K562 (cell line): Measurements from ENCODE around the gene IFNGR2. TPM values are rescaled to one million over a fixed set of nuclear protein-coding genes. Genes with fewer than 3 reads are reported as not detected.

Source experiments
- ATAC-seq: fragments of 200-7000 bp; cut with Tn5 transposase; 3 replicates; pipeline ENCODE4 v1.9.1; 2020; ENCODE audit warnings: moderate library complexity
- BruUV-seq: library from RNA; stranded (reverse); fragments of 400-500 nt; replicated peaks from 2 replicates; lab custom pipeline; 2021; lab: Mats Ljungman, UMichigan
- CTCF ChIA-PET: fragments of 300-600 bp; formaldehyde crosslinking; extraction: SDS; loops from one replicate; lab custom pipeline; 2021; ENCODE audit warnings: low intra/inter-chr PET ratio; lab: Yijun Ruan, JAX
- POLR2A ChIA-PET: fragments of 300-600, 350-650 bp; sonication (Branson Sonifier 250); formaldehyde crosslinking; extraction: SDS; loops from one replicate; lab custom pipeline; 2021; ENCODE audit warnings: antibody characterized with exemption, inconsistent platforms; lab: Yijun Ruan, JAX
- DNase-seq, 4 experiments: peaks; one replicate each; pipeline versions ENCODE4 v3.0.0 to v3.0.0-alpha.2; 2011 to 2018; ENCODE audit warnings: low spot score in 3 of 4, mixed read lengths in 3 of 4; ENCODE audit errors: extremely low read depth in 1 of 4
- FAIRE-seq: peaks from 2 replicates; lab custom pipeline; 2011; peaks lifted over from hg19 to GRCh38; lab: Jason Lieb, UNC
- H2AFZ ChIP-seq: 2 replicates; pipeline ENCODE4 v1.6.0; 2011; ENCODE audit warnings: low read depth, low read length, control low read depth, inconsistent platforms
- H3K27ac ChIP-seq: fragments of 200-600 bp; 3 replicates; pipeline ENCODE4 v1.8.0; 2011; ENCODE audit warnings: low read depth, mild to moderate bottlenecking, control low read depth, inconsistent platforms, low read length, moderate library complexity, mixed read lengths; ENCODE audit errors: extremely low read depth
- H3K27me3 ChIP-seq, 2 experiments: fragments of 300-600 bp in 1 of 2; 2 replicates in 1 of 2; 3 replicates in 1 of 2; pipeline versions ENCODE4 v1.6.0 to v1.8.0; 2011; ENCODE audit warnings: inconsistent platforms in 2 of 2, low read length in 2 of 2, mild to moderate bottlenecking in 1 of 2, mixed read lengths in 1 of 2, moderate library complexity in 1 of 2; ENCODE audit not compliant: control insufficient read depth in 2 of 2, insufficient read depth in 2 of 2
- H3K36me3 ChIP-seq: fragments of 300-600 bp; 3 replicates; pipeline ENCODE4 v1.8.0; 2011; ENCODE audit warnings: mild to moderate bottlenecking, low read length, inconsistent platforms; ENCODE audit not compliant: control insufficient read depth, insufficient read depth
- H3K4me1 ChIP-seq, 2 experiments: fragments of 200-600 bp in 1 of 2; replicated peaks in 1 of 2; 2 replicates in 1 of 2; 3 replicates in 1 of 2; pipeline versions ENCODE4 v1.5.1 to v1.8.0; 2011; ENCODE audit warnings: inconsistent platforms in 2 of 2, low read length in 2 of 2, mild to moderate bottlenecking in 1 of 2, mixed read lengths in 1 of 2, moderate library complexity in 1 of 2; ENCODE audit not compliant: control insufficient read depth in 2 of 2, insufficient read depth in 2 of 2
- H3K4me2 ChIP-seq: 2 replicates; pipeline ENCODE4 v1.6.1; 2011; ENCODE audit warnings: low read length, control low read depth, inconsistent platforms, mixed read lengths; ENCODE audit not compliant: insufficient read depth
- H3K4me3 ChIP-seq: fragments of 200-600 bp; sonication (generic), shearing (Covaris generic); 2 replicates; pipeline ENCODE4 v1.5.1; 2016; ENCODE audit warnings: control low read depth, inconsistent platforms
- H3K79me2 ChIP-seq: fragments of 200-600 bp; 3 replicates; pipeline ENCODE4 v1.8.0; 2011; ENCODE audit warnings: low read length, inconsistent platforms; ENCODE audit not compliant: control insufficient read depth, insufficient read depth
- H3K9ac ChIP-seq, 2 experiments: 2 replicates each; pipeline versions ENCODE4 v1.6.0 to v1.6.1; 2011; ENCODE audit warnings: low read depth in 2 of 2, low read length in 2 of 2, control low read depth in 1 of 2, inconsistent platforms in 1 of 2, mild to moderate bottlenecking in 1 of 2, mixed read lengths in 1 of 2; ENCODE audit not compliant: insufficient read depth in 1 of 2
- H3K9me1 ChIP-seq: one replicate; pipeline ENCODE4 v1.6.0; 2011; ENCODE audit warnings: inconsistent platforms, mild to moderate bottlenecking, low read length, moderate library complexity; ENCODE audit not compliant: control insufficient read depth, insufficient read depth
- H3K9me3 ChIP-seq: replicated peaks from 2 replicates; pipeline ENCODE4 v1.5.1; 2011; ENCODE audit warnings: low read depth, low read length, inconsistent platforms; ENCODE audit not compliant: control insufficient read depth, insufficient read depth
- H4K20me1 ChIP-seq: replicated peaks from 2 replicates; pipeline ENCODE4 v1.6.1; 2011; ENCODE audit warnings: low read length, inconsistent platforms, mixed read lengths; ENCODE audit not compliant: control insufficient read depth, insufficient read depth
- PTTG1 ChIP-seq: fragments of 450-650 bp; IDR thresholded peaks from 2 replicates; pipeline ENCODE4 v1.6.1; 2016; ENCODE audit warnings: low read depth, mild to moderate bottlenecking, missing genetic modification characterization, missing compliant biosample characterization
- STAT5A ChIP-seq: IDR thresholded peaks from 2 replicates; pipeline ENCODE4 v1.6.1; 2012; ENCODE audit warnings: low read length, inconsistent platforms, borderline replicate concordance
- ZNF431 ChIP-seq: sonication (generic); formaldehyde crosslinking; IDR thresholded peaks from 2 replicates; pipeline ENCODE4 v1.8.0; 2022; ENCODE audit warnings: mild to moderate bottlenecking, missing genetic modification reagents
- ZNF507 ChIP-seq: conservative IDR thresholded peaks from 2 replicates; pipeline ENCODE4 v1.6.1; 2017; ENCODE audit warnings: missing genetic modification characterization, missing compliant biosample characterization
- ZNF561 ChIP-seq: fragments of 450-650 bp; formaldehyde crosslinking; conservative IDR thresholded peaks from 2 replicates; pipeline ENCODE4 v1.4.0; 2020; ENCODE audit warnings: mild to moderate bottlenecking, moderate library complexity
- ZNF780A ChIP-seq: fragments of 250-450 bp; sonication (Bioruptor Pico); IDR thresholded peaks from 2 replicates; pipeline ENCODE4 v1.5.0; 2021; ENCODE audit warnings: mild to moderate bottlenecking
- WGBS: fragments of 100-300 bp; shearing (Covaris generic); methylation state at CpG from one replicate; pipeline ENCODE4 v1.1.6; 2016; ENCODE audit warnings: low coverage, mixed read lengths; ENCODE audit not compliant: insufficient coverage; ENCODE audit errors: missing lambda C conversion rate; 5-methylcytosine and 5-hydroxymethylcytosine counted together
- in situ Hi-C: fragments of 300-500 bp; cut with MboI; formaldehyde crosslinking; loops from 4 replicates; pipeline ENCODE4 v1.15.0; 2018; ENCODE audit warnings: inconsistent platforms, mixed read lengths
- intact Hi-C: fragments of 100-400 bp; cut with micrococcal nuclease; formaldehyde crosslinking; loops from 2 replicates; pipeline ENCODE4 v1.14.2; 2022
- polyA plus RNA-seq, 8 experiments: library from polyadenylated mRNA; depleted of rRNA in 4 of 8; stranded (reverse) in 5 of 8; unstranded in 3 of 8; fragments of >200 nt; fragmentation: Nextera tagmentation in 2 of 8; fragmentation: Illumina TruSeq in 1 of 8; extraction: Ambion mirVana in 2 of 8; extraction: Trizol in 1 of 8; gene quantifications; 2 replicates each; pipeline versions ENCODE4 v1.2.1 to v1.2.3, GENCODE V29; 2011 to 2014; ENCODE audit warnings: inconsistent platforms in 1 of 8, missing spikeins in 1 of 8
- total RNA-seq, 7 experiments: library from RNA; depleted of rRNA in 6 of 7; stranded (reverse); fragments of >200 nt in 6 of 7; fragmentation: Illumina TruSeq in 2 of 7; extraction: Trizol in 2 of 7; gene quantifications; 2 replicates each; pipeline versions ENCODE4 v1.2.1 to v1.2.3, GENCODE V29; 2011 to 2021; ENCODE audit warnings: low replicate concordance in 1 of 7
- TF ChIP-seq, protein P1 (sequence below): sonication (generic); formaldehyde crosslinking; IDR thresholded peaks from 2 replicates; pipeline ENCODE4 v1.8.0; 2022; ENCODE audit warnings: mild to moderate bottlenecking, missing genetic modification reagents
- TF ChIP-seq, protein P2 (sequence below): fragments of 250-450 bp; sonication (Bioruptor Pico); IDR thresholded peaks from 2 replicates; pipeline ENCODE4 v1.4.0; 2020; ENCODE audit warnings: borderline replicate concordance
- TF ChIP-seq, protein P3 (sequence below): IDR thresholded peaks from 3 replicates; pipeline ENCODE4 v1.6.1; 2011; ENCODE audit warnings: borderline replicate concordance, mild to moderate bottlenecking, moderate library complexity; ENCODE audit not compliant: insufficient read length; ENCODE audit errors: extremely low read depth
- TF ChIP-seq, protein P4 (sequence below): fragments of 250-450 bp; sonication (Bioruptor Pico); IDR thresholded peaks from 2 replicates; pipeline ENCODE4 v1.5.0; 2022; ENCODE audit warnings: mild to moderate bottlenecking
- TF ChIP-seq, protein P5 (sequence below): sonication (generic); formaldehyde crosslinking; IDR thresholded peaks from 2 replicates; pipeline ENCODE4 v1.8.1; 2022; ENCODE audit warnings: missing genetic modification reagents
- TF ChIP-seq, protein P6 (sequence below): fragments of 250-450 bp; sonication (Bioruptor Pico); IDR thresholded peaks from 2 replicates; pipeline ENCODE4 v1.5.0; 2020; ENCODE audit warnings: mild to moderate bottlenecking

The IFNGR2 gene
- total and polyA plus RNA-seq, 9 of the 15 experiments (the other 6 are each of a cell fraction or from before 2014, with no cell fraction given) = 6.7 to 58.0 (median 28.5) TPM

DNA sequence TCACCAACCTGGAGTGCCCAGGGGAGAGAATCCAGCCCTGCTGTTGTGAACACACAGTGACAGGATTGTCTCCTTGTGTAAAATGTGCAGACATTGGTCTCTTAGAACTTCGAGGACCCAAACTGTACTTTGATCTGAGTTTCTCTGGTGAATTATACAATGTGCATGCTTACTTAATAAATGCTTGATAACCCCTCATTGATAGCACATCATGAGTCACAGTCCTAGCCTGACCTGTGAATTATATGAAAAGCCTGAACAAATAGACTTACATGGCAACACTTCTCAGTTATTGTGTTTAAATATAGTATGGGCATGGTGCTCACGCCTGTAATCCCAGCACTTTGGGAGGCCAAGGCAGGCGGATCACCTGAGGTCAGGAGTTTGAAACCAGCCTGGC is 22.6 kb downstream of the IFNGR2 start:
- Histone ChIP-seq H3K36me3 (peaks cover 61% of the 10 kb centered on the region), H3K79me2 (no peaks in the 10 kb centered on the region), H3K9me1 (no peaks in the 10 kb centered on the region), H4K20me1 (no peaks in the 10 kb centered on the region), H3K27ac (no peak overlapping the region), H3K4me1 (no peaks in the 10 kb centered on the region), H3K9me3 (no peaks in the 10 kb centered on the region), H3K27me3 (no peaks in the 10 kb centered on the region), H3K9ac (no peak overlapping the region), H2AFZ (no peak overlapping the region), H3K4me3 (no peak overlapping the region), H3K4me2 (no peak overlapping the region)
- in situ Hi-C loops (no loop called here), intact Hi-C loops (no loop called here)
- no TSS peak for BruUV-seq
- ChIA-PET POLR2A (no interaction called here), CTCF (no interaction called here)
- no peak for DNase-seq
- 71% methylated on average over 3 of the region's 3 CpGs for whole genome bisulfite sequencing
- no peak for ATAC-seq
- FAIRE-seq = peak; percentile 23
- TF ChIP-seq ZNF780A (CRISPR knock-in tag) (no peak), ZNF431 (CRISPR knock-in tag) (no peak), STAT5A (no peak), ZNF507 (tag) (no peak), ZNF561 (CRISPR knock-in tag) (no peak), PTTG1 (no peak)
- TF ChIP-seq, protein P1, sequence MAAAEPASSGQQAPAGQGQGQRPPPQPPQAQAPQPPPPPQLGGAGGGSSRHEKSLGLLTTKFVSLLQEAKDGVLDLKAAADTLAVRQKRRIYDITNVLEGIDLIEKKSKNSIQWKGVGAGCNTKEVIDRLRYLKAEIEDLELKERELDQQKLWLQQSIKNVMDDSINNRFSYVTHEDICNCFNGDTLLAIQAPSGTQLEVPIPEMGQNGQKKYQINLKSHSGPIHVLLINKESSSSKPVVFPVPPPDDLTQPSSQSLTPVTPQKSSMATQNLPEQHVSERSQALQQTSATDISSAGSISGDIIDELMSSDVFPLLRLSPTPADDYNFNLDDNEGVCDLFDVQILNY (CRISPR knock-in tag) = no peak
- TF ChIP-seq, protein P2, sequence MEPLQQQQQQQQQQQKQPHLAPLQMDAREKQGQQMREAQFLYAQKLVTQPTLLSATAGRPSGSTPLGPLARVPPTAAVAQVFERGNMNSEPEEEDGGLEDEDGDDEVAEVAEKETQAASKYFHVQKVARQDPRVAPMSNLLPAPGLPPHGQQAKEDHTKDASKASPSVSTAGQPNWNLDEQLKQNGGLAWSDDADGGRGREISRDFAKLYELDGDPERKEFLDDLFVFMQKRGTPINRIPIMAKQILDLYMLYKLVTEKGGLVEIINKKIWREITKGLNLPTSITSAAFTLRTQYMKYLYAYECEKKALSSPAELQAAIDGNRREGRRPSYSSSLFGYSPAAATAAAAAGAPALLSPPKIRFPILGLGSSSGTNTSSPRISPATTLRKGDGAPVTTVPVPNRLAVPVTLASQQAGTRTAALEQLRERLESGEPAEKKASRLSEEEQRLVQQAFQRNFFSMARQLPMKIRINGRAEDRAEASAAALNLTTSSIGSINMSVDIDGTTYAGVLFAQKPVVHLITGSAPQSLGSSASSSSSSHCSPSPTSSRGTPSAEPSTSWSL (CRISPR knock-in tag) = no peak
- TF ChIP-seq, protein P3, sequence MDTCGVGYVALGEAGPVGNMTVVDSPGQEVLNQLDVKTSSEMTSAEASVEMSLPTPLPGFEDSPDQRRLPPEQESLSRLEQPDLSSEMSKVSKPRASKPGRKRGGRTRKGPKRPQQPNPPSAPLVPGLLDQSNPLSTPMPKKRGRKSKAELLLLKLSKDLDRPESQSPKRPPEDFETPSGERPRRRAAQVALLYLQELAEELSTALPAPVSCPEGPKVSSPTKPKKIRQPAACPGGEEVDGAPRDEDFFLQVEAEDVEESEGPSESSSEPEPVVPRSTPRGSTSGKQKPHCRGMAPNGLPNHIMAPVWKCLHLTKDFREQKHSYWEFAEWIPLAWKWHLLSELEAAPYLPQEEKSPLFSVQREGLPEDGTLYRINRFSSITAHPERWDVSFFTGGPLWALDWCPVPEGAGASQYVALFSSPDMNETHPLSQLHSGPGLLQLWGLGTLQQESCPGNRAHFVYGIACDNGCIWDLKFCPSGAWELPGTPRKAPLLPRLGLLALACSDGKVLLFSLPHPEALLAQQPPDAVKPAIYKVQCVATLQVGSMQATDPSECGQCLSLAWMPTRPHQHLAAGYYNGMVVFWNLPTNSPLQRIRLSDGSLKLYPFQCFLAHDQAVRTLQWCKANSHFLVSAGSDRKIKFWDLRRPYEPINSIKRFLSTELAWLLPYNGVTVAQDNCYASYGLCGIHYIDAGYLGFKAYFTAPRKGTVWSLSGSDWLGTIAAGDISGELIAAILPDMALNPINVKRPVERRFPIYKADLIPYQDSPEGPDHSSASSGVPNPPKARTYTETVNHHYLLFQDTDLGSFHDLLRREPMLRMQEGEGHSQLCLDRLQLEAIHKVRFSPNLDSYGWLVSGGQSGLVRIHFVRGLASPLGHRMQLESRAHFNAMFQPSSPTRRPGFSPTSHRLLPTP = no peak
- TF ChIP-seq, protein P4, sequence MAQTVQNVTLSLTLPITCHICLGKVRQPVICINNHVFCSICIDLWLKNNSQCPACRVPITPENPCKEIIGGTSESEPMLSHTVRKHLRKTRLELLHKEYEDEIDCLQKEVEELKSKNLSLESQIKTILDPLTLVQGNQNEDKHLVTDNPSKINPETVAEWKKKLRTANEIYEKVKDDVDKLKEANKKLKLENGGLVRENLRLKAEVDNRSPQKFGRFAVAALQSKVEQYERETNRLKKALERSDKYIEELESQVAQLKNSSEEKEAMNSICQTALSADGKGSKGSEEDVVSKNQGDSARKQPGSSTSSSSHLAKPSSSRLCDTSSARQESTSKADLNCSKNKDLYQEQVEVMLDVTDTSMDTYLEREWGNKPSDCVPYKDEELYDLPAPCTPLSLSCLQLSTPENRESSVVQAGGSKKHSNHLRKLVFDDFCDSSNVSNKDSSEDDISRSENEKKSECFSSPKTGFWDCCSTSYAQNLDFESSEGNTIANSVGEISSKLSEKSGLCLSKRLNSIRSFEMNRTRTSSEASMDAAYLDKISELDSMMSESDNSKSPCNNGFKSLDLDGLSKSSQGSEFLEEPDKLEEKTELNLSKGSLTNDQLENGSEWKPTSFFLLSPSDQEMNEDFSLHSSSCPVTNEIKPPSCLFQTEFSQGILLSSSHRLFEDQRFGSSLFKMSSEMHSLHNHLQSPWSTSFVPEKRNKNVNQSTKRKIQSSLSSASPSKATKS = no peak
- TF ChIP-seq, protein P5, sequence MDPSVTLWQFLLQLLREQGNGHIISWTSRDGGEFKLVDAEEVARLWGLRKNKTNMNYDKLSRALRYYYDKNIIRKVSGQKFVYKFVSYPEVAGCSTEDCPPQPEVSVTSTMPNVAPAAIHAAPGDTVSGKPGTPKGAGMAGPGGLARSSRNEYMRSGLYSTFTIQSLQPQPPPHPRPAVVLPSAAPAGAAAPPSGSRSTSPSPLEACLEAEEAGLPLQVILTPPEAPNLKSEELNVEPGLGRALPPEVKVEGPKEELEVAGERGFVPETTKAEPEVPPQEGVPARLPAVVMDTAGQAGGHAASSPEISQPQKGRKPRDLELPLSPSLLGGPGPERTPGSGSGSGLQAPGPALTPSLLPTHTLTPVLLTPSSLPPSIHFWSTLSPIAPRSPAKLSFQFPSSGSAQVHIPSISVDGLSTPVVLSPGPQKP = no peak
- TF ChIP-seq, protein P6, sequence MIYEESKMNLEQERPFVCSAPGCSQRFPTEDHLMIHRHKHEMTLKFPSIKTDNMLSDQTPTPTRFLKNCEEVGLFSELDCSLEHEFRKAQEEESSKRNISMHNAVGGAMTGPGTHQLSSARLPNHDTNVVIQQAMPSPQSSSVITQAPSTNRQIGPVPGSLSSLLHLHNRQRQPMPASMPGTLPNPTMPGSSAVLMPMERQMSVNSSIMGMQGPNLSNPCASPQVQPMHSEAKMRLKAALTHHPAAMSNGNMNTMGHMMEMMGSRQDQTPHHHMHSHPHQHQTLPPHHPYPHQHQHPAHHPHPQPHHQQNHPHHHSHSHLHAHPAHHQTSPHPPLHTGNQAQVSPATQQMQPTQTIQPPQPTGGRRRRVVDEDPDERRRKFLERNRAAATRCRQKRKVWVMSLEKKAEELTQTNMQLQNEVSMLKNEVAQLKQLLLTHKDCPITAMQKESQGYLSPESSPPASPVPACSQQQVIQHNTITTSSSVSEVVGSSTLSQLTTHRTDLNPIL (CRISPR knock-in tag) = no peak
